Esophagus (tissue), 2 donors: ENCODE results near the gene ITGB5. TPM values are rescaled to one million over a fixed set of nuclear protein-coding genes. Genes with fewer than 3 reads are reported as not detected.
A peak's percentile ranks its signal among the peaks of the same experiment; 100 is the strongest.
"Not testable (repeated sequence)": the region's sequence is repeated elsewhere in the genome, so short reads cannot be mapped to it uniquely, and the experiment has no call there.

Experiments
- H3K27ac ChIP-seq, 2 donors: one replicate each; pipeline ENCODE4 v1.5.1; 2013; ENCODE audit warnings: low read depth in 2 of 2, mild to moderate bottlenecking in 2 of 2, inconsistent platforms in 1 of 2, low read length in 1 of 2, moderate library complexity in 1 of 2
- H3K27me3 ChIP-seq, 2 donors: one replicate each; pipeline ENCODE4 v1.6.1; 2013; ENCODE audit warnings: low read length in 2 of 2, control low read depth in 1 of 2, mild to moderate bottlenecking in 1 of 2; ENCODE audit not compliant: insufficient read depth in 2 of 2, control insufficient read depth in 1 of 2
- H3K36me3 ChIP-seq, 2 donors: one replicate each; pipeline ENCODE4 v1.6.1; 2013; ENCODE audit warnings: low read length in 1 of 2; ENCODE audit not compliant: control insufficient read depth in 2 of 2, insufficient read depth in 2 of 2
- H3K4me1 ChIP-seq, 2 donors: one replicate each; pipeline ENCODE4 v1.6.1; 2013; ENCODE audit warnings: low read length in 1 of 2; ENCODE audit not compliant: control insufficient read depth in 2 of 2, insufficient read depth in 2 of 2
- H3K4me3 ChIP-seq, 2 donors: one replicate each; pipeline ENCODE4 v1.5.1; 2013; ENCODE audit warnings: low read length in 2 of 2, mild to moderate bottlenecking in 2 of 2, low read depth in 1 of 2, moderate library complexity in 1 of 2
- H3K9me3 ChIP-seq, 2 donors: one replicate each; pipeline ENCODE4 v1.6.1; 2013; ENCODE audit warnings: mild to moderate bottlenecking in 2 of 2, low read depth in 1 of 2, low read length in 1 of 2, moderate library complexity in 1 of 2; ENCODE audit not compliant: control insufficient read depth in 2 of 2, insufficient read depth in 1 of 2
- WGBS, 2 donors: extraction: QIAGEN DNeasy Blood & Tissue Kit; methylation state at CpG; one replicate each; pipeline ENCODE4 v1.1.7; 2013; 5-methylcytosine and 5-hydroxymethylcytosine counted together
- polyA plus RNA-seq, 2 donors: library from polyadenylated mRNA; stranded (reverse); fragments of 200-250 nt; gene quantifications; one replicate each; pipeline ENCODE4 v1.2.3, GENCODE V29; 2013
- donor health status: healthy with polysubstance abuse.
- donor health status: Bipolar disorder and iron deficiency.

The ITGB5 gene
- polyA plus RNA-seq, 2 donors = 19.5 to 39.6 TPM

DNA sequence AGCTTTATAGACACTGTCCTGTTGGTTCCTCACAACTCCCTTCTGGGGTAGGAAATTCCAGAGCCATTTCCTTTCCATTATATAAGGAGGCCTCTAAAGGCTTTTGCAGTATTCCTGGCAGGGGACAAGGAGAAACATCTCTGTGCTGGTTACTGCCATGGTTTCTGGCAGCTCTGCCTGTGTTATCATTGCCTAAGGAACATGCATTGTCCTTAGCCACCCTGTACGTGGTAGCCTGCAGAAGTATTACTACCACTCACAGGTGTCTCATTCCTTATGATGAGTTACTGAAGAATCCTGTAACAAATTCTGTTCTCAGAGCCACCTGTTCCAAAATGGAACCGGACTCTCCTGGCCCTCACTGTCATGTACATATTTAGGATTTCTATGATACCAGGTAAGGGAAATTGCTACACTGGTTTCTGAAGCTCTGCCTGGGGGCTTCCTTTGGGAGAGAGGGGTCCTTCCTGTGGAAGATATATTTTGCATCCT, 98.9 kb downstream of the ITGB5 start:
- Histone ChIP-seq H3K4me1 (peaks cover 0 to 6% of the 10 kb centered on the region in 2 donors), H3K9me3 (no peaks in the 10 kb centered on the region), H3K27ac (no peak overlapping the region), H3K36me3 (peaks cover 0 to 2% of the 10 kb centered on the region in 2 donors), H3K27me3 (no peaks in the 10 kb centered on the region), H3K4me3 (no peak overlapping the region)
- 80 to 83% methylated on average over 2 of the region's 2 CpGs for WGBS, 2 donors

DNA sequence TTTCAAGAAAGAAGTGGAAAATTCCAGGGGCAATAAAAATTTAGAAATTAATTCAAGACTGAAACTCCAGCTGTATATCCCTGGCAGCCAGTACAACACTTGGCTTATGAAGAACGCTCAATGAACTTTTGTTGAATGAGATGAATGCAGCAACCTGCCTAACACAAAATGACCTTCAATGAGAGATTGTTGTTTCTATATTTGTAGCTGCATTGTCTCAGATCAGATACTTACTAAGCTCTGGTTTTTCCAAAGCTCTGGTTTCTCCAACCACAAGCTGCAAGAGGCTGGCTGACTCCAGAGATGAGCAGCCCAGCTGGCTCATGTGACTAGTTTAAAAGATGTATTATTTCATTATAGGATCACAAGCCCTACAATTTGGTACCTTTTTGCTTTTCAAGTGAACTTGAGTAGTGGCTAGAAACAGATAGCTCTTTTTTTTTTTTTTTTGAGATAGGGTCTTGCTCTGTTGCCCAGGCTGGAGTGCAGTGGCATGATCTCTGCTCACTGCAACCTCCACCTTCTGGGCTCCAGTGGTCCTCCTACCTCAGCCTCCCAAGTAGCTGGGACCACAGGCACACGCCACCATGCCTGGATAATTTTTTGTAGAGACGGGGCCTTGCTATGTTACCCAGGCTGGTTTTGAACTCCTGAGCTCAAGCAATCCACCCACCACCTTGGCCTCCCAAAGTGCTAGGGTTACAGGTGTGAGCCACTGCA, 99.5 kb downstream of the ITGB5 start:
- H3K27me3 ChIP-seq = no peaks in the 10 kb centered on the region
- H3K4me1 ChIP-seq = peaks cover 0 to 6% of the 10 kb centered on the region in 2 donors
- no peaks in the 10 kb centered on the region for H3K9me3 ChIP-seq
- H3K36me3 ChIP-seq = peaks cover 0 to 2% of the 10 kb centered on the region in 2 donors
- 85 to 86% methylated on average over 3 of the region's 3 CpGs for WGBS, 2 donors
- no peak overlapping the region for H3K27ac ChIP-seq
- no peak overlapping the region for H3K4me3 ChIP-seq

GRCh38 chr3:124786511-124787241, 100.5 kb downstream of the ITGB5 start:
- Histone ChIP-seq H3K9me3 (no peaks in the 10 kb centered on the region), H3K27me3 (no peaks in the 10 kb centered on the region), H3K4me3 (no peak overlapping the region), H3K4me1 (peaks cover 0 to 9% of the 10 kb centered on the region in 2 donors), H3K36me3 (peaks cover 0 to 2% of the 10 kb centered on the region in 2 donors), H3K27ac (peak overlapping the region; percentile 26 to 65)
- WGBS, 2 donors = 62 to 65% methylated on average over 6 of the region's 6 CpGs

- no peak overlapping the region for H3K4me3 ChIP-seq
- no peaks in the 10 kb centered on the region for H3K27me3 ChIP-seq
- WGBS, 2 donors = 61 to 65% methylated on average over 3 of the region's 3 CpGs
- peak overlapping the region in 1 of 2 donors; percentile 65 for H3K27ac ChIP-seq
- H3K36me3 ChIP-seq = peaks cover 0 to 2% of the 10 kb centered on the region in 2 donors
- H3K4me1 ChIP-seq = peaks cover 0 to 9% of the 10 kb centered on the region in 2 donors
- no peaks in the 10 kb centered on the region for H3K9me3 ChIP-seq
These were observed 101.2 kb downstream of the ITGB5 start for GRCh38 chr3:124785973-124786372.

DNA sequence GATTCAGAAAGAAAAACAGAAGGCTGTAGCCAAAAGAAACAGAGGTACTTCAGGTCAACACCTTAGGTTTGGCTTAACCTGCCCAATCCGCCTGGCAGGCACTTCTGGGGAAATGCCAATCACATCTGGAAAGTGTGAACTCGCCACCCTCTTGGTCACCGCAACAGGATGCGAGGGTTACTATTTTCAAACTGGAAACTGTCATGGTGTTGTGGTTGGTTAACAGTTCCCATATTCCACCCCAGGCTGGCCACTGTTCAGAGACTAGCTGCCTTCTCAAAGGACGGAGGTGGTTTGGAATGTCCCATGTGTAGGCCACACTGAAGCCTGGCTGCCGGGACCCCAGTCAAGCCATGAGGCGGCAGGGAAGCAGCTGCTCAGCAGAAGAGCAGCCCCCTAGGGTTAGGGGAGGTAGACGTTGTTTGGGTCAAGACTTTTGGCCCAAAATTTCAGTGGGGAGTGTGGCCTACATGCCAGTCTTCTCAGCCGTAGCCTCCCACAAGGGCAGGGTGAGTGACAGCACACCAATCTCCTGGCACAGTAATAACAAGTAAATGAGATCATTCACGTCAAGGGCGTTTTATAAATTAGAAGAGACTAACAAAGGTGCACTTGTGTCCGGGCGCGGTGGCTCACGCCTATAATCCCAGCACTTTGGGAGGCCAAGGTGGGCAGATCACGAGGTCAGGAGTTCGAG, 102.3 kb downstream of the ITGB5 start:
- Histone ChIP-seq H3K9me3 (no peaks in the 10 kb centered on the region), H3K4me3 (no peak overlapping the region), H3K36me3 (peaks cover 0 to 6% of the 10 kb centered on the region in 2 donors), H3K27ac (peak overlapping the region in 1 of 2 donors; percentile 81), H3K27me3 (no peaks in the 10 kb centered on the region), H3K4me1 (peaks cover 3 to 14% of the 10 kb centered on the region in 2 donors)
- WGBS, 2 donors = 82 to 87% methylated on average over 17 of the region's 17 CpGs

- H3K27ac ChIP-seq = no peak overlapping the region
- peaks cover 0 to 7% of the 10 kb centered on the region in 2 donors for H3K36me3 ChIP-seq
- H3K27me3 ChIP-seq = no peaks in the 10 kb centered on the region
- H3K9me3 ChIP-seq = no peaks in the 10 kb centered on the region
- WGBS, 2 donors = 84 to 89% methylated on average over 4 of the region's 4 CpGs
- peaks cover 8 to 17% of the 10 kb centered on the region in 2 donors for H3K4me1 ChIP-seq
- H3K4me3 ChIP-seq = no peak overlapping the region
These were observed 103.5 kb downstream of the ITGB5 start for GRCh38 chr3:124783696-124784095.

GRCh38 chr3:124782377-124782712, 104.8 kb downstream of the ITGB5 start:
- H3K27ac ChIP-seq = peak overlapping the region in 1 of 2 donors; percentile 5
- H3K27me3 ChIP-seq, H3K9me3 ChIP-seq, H3K4me3 ChIP-seq: not testable (repeated sequence)
- 83 to 86% methylated on average over 6 of the region's 6 CpGs for WGBS, 2 donors
- H3K4me1 ChIP-seq = peaks cover 8 to 17% of the 10 kb centered on the region in 2 donors
- H3K36me3 ChIP-seq = peaks cover 0 to 12% of the 10 kb centered on the region in 2 donors

DNA sequence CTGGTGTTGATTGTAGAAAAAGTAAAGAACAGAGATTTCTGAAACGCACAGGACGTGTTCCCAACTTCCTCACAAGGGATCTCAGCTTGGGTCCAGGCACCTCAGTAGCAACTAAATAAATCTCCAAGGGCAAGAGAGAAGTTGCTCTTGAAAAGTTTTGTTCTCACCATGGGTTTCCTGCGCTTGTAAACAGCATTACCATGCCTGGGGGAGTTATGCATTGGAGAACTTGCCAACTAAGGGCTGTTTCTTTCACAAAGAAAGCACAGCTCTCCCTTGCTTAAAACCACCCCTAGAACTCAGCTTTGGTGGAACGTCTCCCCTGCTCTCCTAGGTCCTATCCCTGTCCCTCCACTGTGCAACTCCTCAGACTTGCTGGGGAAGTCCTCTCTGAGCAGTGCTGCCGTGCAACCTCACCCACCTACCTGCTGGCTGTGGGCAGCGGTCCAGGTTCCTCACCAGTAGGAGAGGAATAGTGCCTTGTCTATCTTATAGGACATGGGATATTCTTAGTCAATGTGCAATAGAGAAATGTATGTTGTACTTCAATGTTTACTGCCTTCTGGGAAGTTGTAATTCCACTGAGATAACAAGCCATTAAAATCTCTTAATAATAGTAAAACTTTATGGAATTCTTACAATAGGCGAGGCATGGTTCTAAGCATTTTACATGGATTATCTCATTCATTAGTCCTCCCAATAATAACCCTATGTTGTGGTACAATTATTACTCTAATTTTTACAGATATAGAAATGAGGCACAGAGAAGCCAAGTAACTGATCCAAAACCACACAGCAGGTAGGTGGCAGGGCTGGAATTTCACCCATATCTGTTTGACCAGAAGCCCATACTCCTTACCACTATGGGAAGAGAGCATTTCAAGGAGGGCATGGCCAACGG, 105.4 kb downstream of the ITGB5 start:
- WGBS, 2 donors = 62 to 69% methylated on average over 8 of the region's 8 CpGs
- Histone ChIP-seq H3K4me1 (peaks cover 10 to 17% of the 10 kb centered on the region in 2 donors), H3K27me3 (no peaks in the 10 kb centered on the region), H3K36me3 (peaks cover 0 to 13% of the 10 kb centered on the region in 2 donors), H3K27ac (peak overlapping the region; percentile 69 to 73), H3K4me3 (no peak overlapping the region), H3K9me3 (no peaks in the 10 kb centered on the region)
